Body of pancreas (tissue), 4 donors: ENCODE data around the gene MPLKIP.

Source experiments
- CTCF ChIP-seq, 7 experiments: fragments of 450-650 bp in 4 of 7; fragments of 200-600 bp in 3 of 7; sonication (generic) in 3 of 7; IDR thresholded peaks; one replicate each; pipeline ENCODE4 v1.5.1; 2016 to 2019; ENCODE audit warnings: antibody characterized with exemption in 7 of 7
- POLR2A ChIP-seq, 3 donors: fragments of 450-650 bp; IDR thresholded peaks; one replicate each; pipeline ENCODE4 v1.6.1; 2016; ENCODE audit warnings: antibody characterized with exemption in 3 of 3, mild to moderate bottlenecking in 2 of 3

- TF ChIP-seq CTCF (IDR thresholded peaks at IDR 0.05) (no peak), POLR2A (IDR thresholded peaks at IDR 0.05) (no peak)
Observed at GRCh38 chr7:40165216-40165615, 30.8 kb upstream of the MPLKIP start.
